Measurements from ENCODE around the gene CCDC13. TPM values are rescaled to one million over a fixed set of nuclear protein-coding genes. Genes with fewer than 3 reads are reported as not detected.

Gene CCDC13
- total and polyA plus RNA-seq, 2 of the 13 experiments (the other 11 are each of a cell fraction or from before 2014, with no cell fraction given): 0.22 to 0.51 TPM

- no peak for TF ChIP-seq GRHL1 (CRISPR knock-in tag; conservative IDR thresholded peaks at IDR 0.05)
- no peak for TF ChIP-seq PHB2 (IDR thresholded peaks at IDR 0.05; ENCODE audit: partially characterized antibody)
- no peak for TF ChIP-seq YEATS4 (CRISPR knock-in tag; IDR thresholded peaks at IDR 0.05; ENCODE audit: borderline replicate concordance)
- 0 out of 2 replicates have a peak, but pooled peaks have one; percentile 14 for TF ChIP-seq MEF2D (CRISPR knock-in tag; IDR thresholded peaks at IDR 0.05)
- no peak for TF ChIP-seq ZNF567 (CRISPR knock-in tag; IDR thresholded peaks at IDR 0.05; ENCODE audit: borderline replicate concordance)
- no peak for TF ChIP-seq PRDM4 (CRISPR knock-in tag; IDR thresholded peaks at IDR 0.05; ENCODE audit: borderline replicate concordance)
- no peak for TF ChIP-seq NR1H2 (CRISPR knock-in tag; IDR thresholded peaks at IDR 0.05; ENCODE audit: borderline replicate concordance, low read depth)
- TF ChIP-seq KLF16 (CRISPR knock-in tag; IDR thresholded peaks at IDR 0.05): peak in 1 of 2 experiments; percentile 64; a peak in 1 of 4 replicates
- TF ChIP-seq TAF15 (IDR thresholded peaks at IDR 0.05; ENCODE audit: low read depth, low read length, poor library complexity, severe bottlenecking): no peak
- TF ChIP-seq ZNF260 (CRISPR knock-in tag; IDR thresholded peaks at IDR 0.05; ENCODE audit: borderline replicate concordance, low read depth): no peak
- TF ChIP-seq ZNF878 (CRISPR knock-in tag; IDR thresholded peaks at IDR 0.05): peak; percentile 84
- TF ChIP-seq, protein P1, sequence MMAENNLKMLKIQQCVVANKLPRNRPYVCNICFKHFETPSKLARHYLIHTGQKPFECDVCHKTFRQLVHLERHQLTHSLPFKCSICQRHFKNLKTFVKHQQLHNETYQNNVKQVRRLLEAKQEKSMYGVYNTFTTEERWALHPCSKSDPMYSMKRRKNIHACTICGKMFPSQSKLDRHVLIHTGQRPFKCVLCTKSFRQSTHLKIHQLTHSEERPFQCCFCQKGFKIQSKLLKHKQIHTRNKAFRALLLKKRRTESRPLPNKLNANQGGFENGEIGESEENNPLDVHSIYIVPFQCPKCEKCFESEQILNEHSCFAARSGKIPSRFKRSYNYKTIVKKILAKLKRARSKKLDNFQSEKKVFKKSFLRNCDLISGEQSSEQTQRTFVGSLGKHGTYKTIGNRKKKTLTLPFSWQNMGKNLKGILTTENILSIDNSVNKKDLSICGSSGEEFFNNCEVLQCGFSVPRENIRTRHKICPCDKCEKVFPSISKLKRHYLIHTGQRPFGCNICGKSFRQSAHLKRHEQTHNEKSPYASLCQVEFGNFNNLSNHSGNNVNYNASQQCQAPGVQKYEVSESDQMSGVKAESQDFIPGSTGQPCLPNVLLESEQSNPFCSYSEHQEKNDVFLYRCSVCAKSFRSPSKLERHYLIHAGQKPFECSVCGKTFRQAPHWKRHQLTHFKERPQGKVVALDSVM (CRISPR knock-in tag; IDR thresholded peaks at IDR 0.05): no peak
- TF ChIP-seq MTERF4 (CRISPR knock-in tag; IDR thresholded peaks at IDR 0.05): peak; percentile 23; the same call in 1 of the 2 replicates
- TF ChIP-seq NFE2L2 (IDR thresholded peaks at IDR 0.05; ENCODE audit: low read length): no peak
- no peak for TF ChIP-seq ZNF180 (CRISPR knock-in tag; IDR thresholded peaks at IDR 0.05; ENCODE audit: borderline replicate concordance, low read depth)
- TF ChIP-seq MTA1 (CRISPR knock-in tag; IDR thresholded peaks at IDR 0.05; ENCODE audit: borderline replicate concordance): 0 out of 2 replicates have a peak, but pooled peaks have one; percentile 32
- TF ChIP-seq FOXP4 (CRISPR knock-in tag; IDR thresholded peaks at IDR 0.05): peak; percentile 24; the same call in 1 of the 2 replicates
- TF ChIP-seq ZMYM2 (CRISPR knock-in tag; IDR thresholded peaks at IDR 0.05): 0 out of 2 replicates have a peak, but pooled peaks have one; percentile 39
- TF ChIP-seq ZNF616 (CRISPR knock-in tag; IDR thresholded peaks at IDR 0.05; ENCODE audit: low read depth): peak; percentile 18; the same call in 1 of the 2 replicates
Observed at GRCh38 chr3:42804106-42804830, 31.2 kb upstream of the CCDC13 start, which contains the start of gene HIGD1A (continued).

Data from HepG2 (cell line).